Fibroblast of villous mesenchyme (primary cell): ENCODE data around the gene ACTN4. TPM values are rescaled to one million over a fixed set of nuclear protein-coding genes. Genes with fewer than 3 reads are reported as not detected.
A peak's percentile ranks its signal among the peaks of the same experiment; 100 is the strongest.
"Not testable (repeated sequence)": the region's sequence is repeated elsewhere in the genome, so short reads cannot be mapped to it uniquely, and the experiment has no call there.

Experiments
- DNase-seq: peaks from one replicate; pipeline ENCODE4 v3.0.0-alpha.2; 2010; ENCODE audit warnings: low read depth
- H3K4me3 ChIP-seq: 2 replicates; pipeline ENCODE4 v1.5.1; 2011; ENCODE audit warnings: low read depth, mild to moderate bottlenecking, low read length
- total RNA-seq: library from RNA; depleted of rRNA; stranded (reverse); fragments of >200 nt; gene quantifications from 2 replicates; pipeline ENCODE4 v1.2.3, GENCODE V29; 2012
- TF ChIP-seq, protein P1 (sequence below): IDR thresholded peaks from 2 replicates; pipeline ENCODE4 v1.5.1; 2012; ENCODE audit warnings: low read depth, mild to moderate bottlenecking, low read length; ENCODE audit not compliant: insufficient read depth

Gene ACTN4
- total RNA-seq, 1 donor: 456 TPM

DNA sequence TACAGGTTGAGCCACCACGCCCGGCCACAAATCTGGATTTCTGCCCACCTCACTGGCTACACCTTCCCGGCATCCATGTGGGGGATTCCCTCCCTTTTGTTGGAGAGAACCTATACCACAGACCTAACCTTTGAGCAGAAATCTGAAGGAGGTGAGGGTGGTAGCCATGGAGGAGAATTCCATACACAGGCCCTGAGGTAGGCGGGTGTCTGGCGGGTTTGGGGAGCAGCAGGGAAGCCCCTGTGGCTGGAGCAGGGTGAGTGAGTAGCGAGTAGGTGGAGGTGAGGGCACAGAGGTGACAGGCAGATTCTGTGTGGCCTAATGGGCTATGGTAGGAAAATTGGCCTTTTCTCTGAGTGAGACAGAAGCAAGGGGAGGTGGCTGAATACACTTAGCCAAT, 17.9 kb upstream of the ACTN4 start:
- no peak overlapping the region for H3K4me3 ChIP-seq
- DNase-seq: no peak
- TF ChIP-seq, protein P1, sequence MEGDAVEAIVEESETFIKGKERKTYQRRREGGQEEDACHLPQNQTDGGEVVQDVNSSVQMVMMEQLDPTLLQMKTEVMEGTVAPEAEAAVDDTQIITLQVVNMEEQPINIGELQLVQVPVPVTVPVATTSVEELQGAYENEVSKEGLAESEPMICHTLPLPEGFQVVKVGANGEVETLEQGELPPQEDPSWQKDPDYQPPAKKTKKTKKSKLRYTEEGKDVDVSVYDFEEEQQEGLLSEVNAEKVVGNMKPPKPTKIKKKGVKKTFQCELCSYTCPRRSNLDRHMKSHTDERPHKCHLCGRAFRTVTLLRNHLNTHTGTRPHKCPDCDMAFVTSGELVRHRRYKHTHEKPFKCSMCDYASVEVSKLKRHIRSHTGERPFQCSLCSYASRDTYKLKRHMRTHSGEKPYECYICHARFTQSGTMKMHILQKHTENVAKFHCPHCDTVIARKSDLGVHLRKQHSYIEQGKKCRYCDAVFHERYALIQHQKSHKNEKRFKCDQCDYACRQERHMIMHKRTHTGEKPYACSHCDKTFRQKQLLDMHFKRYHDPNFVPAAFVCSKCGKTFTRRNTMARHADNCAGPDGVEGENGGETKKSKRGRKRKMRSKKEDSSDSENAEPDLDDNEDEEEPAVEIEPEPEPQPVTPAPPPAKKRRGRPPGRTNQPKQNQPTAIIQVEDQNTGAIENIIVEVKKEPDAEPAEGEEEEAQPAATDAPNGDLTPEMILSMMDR: no peak

DNA sequence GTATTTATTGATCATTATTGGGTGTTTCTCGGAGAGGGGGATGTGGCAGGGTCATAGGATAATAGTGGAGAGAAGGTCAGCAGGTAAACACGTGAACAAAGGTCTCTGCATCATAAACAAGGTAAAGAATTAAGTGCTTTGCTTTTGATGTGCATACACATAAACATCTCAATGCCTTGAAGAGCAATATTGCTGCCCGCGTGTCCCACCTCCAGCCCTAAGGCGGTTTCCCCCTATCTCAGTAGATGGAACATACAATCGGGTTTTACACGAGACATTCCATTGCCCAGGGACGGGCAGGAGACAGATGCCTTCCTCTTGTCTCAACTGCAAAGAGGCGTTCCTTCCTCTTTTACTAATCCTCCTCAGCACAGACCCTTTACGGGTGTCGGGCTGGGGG, 16.1 kb upstream of the ACTN4 start:
- DNase-seq, H3K4me3 ChIP-seq: not testable (repeated sequence)

GRCh38 chr19:38631811-38632475, 15.5 kb upstream of the ACTN4 start:
- not testable (repeated sequence) for DNase-seq, H3K4me3 ChIP-seq

GRCh38 chr19:38632476-38633213, 14.8 kb upstream of the ACTN4 start:
- no peak for DNase-seq

DNA sequence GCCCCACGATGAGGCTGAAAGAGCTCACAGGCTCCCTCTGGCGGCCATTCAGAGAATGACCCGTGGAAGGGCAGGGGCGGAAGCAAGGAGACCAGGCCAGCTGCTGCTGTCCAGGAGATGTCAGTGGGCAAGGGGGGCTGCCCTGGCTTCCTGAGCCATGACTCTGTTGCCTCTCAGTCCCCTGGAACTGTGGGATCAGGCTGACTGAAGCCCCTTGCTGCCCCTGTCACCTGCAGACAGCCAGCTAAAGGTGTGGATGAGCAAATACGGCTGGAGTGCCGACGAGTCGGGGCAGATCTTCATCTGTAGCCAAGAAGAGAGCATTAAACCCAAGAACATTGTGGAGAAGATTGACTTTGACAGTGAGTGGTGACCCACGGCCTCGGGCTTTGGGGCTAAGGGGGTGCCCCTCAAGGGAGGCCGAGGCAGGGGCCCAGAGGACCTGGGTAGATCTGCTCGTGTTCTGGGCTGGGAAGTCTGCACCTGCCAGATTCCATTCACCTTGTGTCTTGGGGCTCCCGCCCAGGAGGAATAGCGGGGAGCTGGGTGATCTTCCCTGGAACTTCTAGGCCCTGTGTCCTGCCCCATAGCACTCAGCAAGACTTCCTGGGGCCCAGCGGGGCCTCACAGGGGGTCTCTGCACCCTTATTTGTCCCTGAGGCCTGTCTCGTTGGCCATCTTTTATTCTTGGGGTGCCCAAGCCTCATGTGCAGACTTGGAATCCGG, 12.5 kb upstream of the ACTN4 start:
- no peak overlapping the region for H3K4me3 ChIP-seq
- DNase-seq: peak; percentile 61
- TF ChIP-seq, protein P1: peak; percentile 96

More at GRCh38 chr19:38632476-38633213, 14.8 kb upstream of the ACTN4 start:
- H3K4me3 ChIP-seq: no peak overlapping the region
- TF ChIP-seq, protein P1: no peak

DNA sequence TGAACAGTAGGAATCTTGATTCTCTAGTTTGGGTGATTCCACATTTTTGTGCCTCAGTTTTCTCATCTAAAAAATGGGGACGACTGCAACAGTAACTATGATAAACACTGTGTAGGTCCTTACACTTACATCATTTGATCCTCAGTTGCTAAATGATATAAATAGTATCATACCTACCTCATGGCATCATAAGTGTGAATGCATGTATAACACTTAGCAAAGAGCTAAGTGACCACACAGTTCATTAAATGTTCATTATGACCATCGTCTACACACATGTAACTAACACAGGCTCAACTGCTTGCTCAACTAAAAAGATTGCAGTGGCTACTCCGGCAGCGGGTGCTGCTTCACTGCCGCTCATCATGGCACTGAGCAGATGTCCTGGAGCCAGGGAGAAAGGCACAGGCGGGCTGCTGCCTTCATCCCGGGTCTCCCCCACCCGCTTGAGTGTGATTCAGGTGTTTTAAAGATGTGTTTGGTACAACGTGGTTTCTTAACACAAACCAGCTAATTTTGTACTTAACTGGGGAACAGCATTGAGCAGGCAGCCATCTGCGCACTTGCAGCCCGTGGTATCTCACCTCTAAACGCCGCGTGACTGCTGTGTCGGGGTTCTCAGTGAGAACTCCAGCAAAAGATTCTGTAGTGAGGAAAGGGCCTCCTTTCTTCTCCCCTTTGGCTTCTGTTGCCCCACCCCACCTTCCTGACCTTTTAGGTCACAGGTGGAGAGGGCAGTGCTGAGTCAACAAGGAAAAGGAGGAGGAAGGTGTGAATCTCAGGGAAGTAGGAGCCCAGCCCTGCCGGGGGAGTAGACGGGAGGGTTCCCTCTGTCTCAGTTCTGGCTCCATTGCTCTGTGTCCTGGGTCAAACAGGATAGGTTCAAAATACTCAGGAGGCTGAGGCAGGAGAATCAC, 11.7 kb upstream of the ACTN4 start:
- H3K4me3 ChIP-seq: no peak overlapping the region
- no peak for DNase-seq
- TF ChIP-seq, protein P1: no peak

DNA sequence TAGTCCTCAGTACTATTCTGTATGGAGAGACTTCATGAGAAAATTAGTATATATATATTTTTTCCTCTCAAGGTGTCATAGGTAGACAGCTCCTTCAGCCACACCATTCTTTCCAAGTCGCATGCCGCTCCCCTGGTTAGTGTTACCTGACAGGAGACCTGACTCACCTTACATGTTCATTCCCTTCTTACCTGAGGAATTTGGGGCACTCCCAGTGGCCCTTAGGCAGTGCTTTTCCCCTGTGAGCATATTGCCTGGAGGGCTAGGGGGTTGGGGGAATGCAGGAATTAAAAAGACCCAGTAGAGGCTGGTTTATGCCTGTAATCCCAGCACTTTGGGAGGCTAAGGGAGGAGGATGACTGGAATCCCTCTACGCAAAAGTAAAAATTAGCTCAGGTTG, 9.0 kb upstream of the ACTN4 start:
- H3K4me3 ChIP-seq: no peak overlapping the region
- no peak for DNase-seq
- TF ChIP-seq, protein P1: no peak
